Fibroblast of lung (primary cell): Measurements from ENCODE around the gene ATP7A. TPM values are rescaled to one million over a fixed set of nuclear protein-coding genes. Genes with fewer than 3 reads are reported as not detected.

Source experiments
- DNase-seq, 2 donors: peaks; one replicate each; pipeline versions ENCODE4 v3.0.0 to v3.0.0-alpha.2; 2010; ENCODE audit warnings: low read depth in 2 of 2
- H2AFZ ChIP-seq: 2 replicates; pipeline ENCODE4 v1.5.1; 2012; ENCODE audit warnings: low read length, control low read depth, inconsistent platforms
- H3K27ac ChIP-seq: 2 replicates; pipeline ENCODE4 v1.5.1; 2011; ENCODE audit warnings: low read length, control low read depth; ENCODE audit not compliant: insufficient read depth
- H3K27me3 ChIP-seq: 2 replicates; pipeline ENCODE4 v1.5.1; 2011; ENCODE audit warnings: mild to moderate bottlenecking, low read length; ENCODE audit not compliant: control insufficient read depth, insufficient read depth
- H3K36me3 ChIP-seq: 2 replicates; pipeline ENCODE4 v1.5.1; 2011; ENCODE audit warnings: low read length; ENCODE audit not compliant: control insufficient read depth, insufficient read depth
- H3K4me1 ChIP-seq: 2 replicates; pipeline ENCODE4 v1.5.1; 2011; ENCODE audit warnings: low read length; ENCODE audit not compliant: control insufficient read depth, insufficient read depth; ENCODE audit errors: extremely low read depth
- H3K4me2 ChIP-seq: 2 replicates; pipeline ENCODE4 v1.5.1; 2011; ENCODE audit warnings: low read length, control low read depth; ENCODE audit not compliant: insufficient read depth; ENCODE audit errors: extremely low read depth
- H3K4me3 ChIP-seq, 4 experiments: fragments of 200-600 bp in 1 of 4; sonication (generic) in 1 of 4; replicated peaks in 1 of 4; 2 replicates each; pipeline ENCODE4 v1.5.1; 2011 to 2016; ENCODE audit warnings: low read length in 4 of 4, low read depth in 3 of 4, mild to moderate bottlenecking in 3 of 4, control low read depth in 2 of 4, inconsistent platforms in 1 of 4, mixed read lengths in 1 of 4; ENCODE audit not compliant: insufficient read depth in 1 of 4; ENCODE audit errors: control extremely low read depth in 1 of 4
- H3K79me2 ChIP-seq: 2 replicates; pipeline ENCODE4 v1.5.1; 2012; ENCODE audit warnings: mild to moderate bottlenecking, low read length, inconsistent platforms; ENCODE audit not compliant: control insufficient read depth, insufficient read depth
- H3K9ac ChIP-seq: 2 replicates; pipeline ENCODE4 v1.5.1; 2011; ENCODE audit warnings: mild to moderate bottlenecking, low read length, control low read depth; ENCODE audit not compliant: insufficient read depth
- H3K9me3 ChIP-seq: 2 replicates; pipeline ENCODE4 v1.5.1; 2012; ENCODE audit warnings: low read depth, low read length; ENCODE audit not compliant: control insufficient read depth, insufficient read depth
- H4K20me1 ChIP-seq: 2 replicates; pipeline ENCODE4 v1.5.1; 2011; ENCODE audit warnings: low read length; ENCODE audit not compliant: control insufficient read depth, insufficient read depth; ENCODE audit errors: extremely low read depth
- CTCF ChIP-seq, 2 donors: IDR thresholded peaks in 1 of 2; conservative IDR thresholded peaks in 1 of 2; 1 replicate in 1 of 2; 2 replicates in 1 of 2; pipeline ENCODE4 v1.5.1; 2011 to 2012; ENCODE audit warnings: low read length in 2 of 2, control low read depth in 1 of 2, inconsistent platforms in 1 of 2, low read depth in 1 of 2, mild to moderate bottlenecking in 1 of 2
- EZH2 ChIP-seq: IDR thresholded peaks from 2 replicates; pipeline ENCODE4 v1.5.1; 2012; ENCODE audit warnings: low read length, control low read depth, mild to moderate bottlenecking; ENCODE audit errors: missing control alignments
- polyA plus RNA-seq, 2 donors: library from polyadenylated mRNA; depleted of rRNA in 1 of 2; stranded (reverse) in 1 of 2; unstranded in 1 of 2; fragments of >200 nt; gene quantifications; 2 replicates each; pipeline ENCODE4 v1.2.1, GENCODE V29; 2011 to 2012; ENCODE audit warnings: missing spikeins in 1 of 2
- total RNA-seq: library from RNA; depleted of rRNA; stranded (reverse); fragments of >200 nt; gene quantifications from 2 replicates; pipeline ENCODE4 v1.2.1, GENCODE V29; 2014

The ATP7A gene
- total and polyA plus RNA-seq, 2 donors (not counting 1 experiment from before 2014, with no cell fraction given): 12.2 to 18.3 TPM

GRCh38 chrX:77975755-77976154 lies 65.3 kb downstream of the ATP7A start:
- H3K27ac ChIP-seq: no peak overlapping the region
- H3K79me2 ChIP-seq: no peaks in the 10 kb centered on the region
- no peaks in the 10 kb centered on the region for H4K20me1 ChIP-seq
- no peak for TF ChIP-seq EZH2
- TF ChIP-seq CTCF (conservative IDR thresholded peaks at IDR 0.05 in 1 of 2, IDR thresholded peaks at IDR 0.05 in 1 of 2; ENCODE audit: low read depth in 1 of 2, low read length in 2 of 2): no peak
- H3K4me2 ChIP-seq: no peak overlapping the region
- no peaks in the 10 kb centered on the region for H3K36me3 ChIP-seq
- no peaks in the 10 kb centered on the region for H3K9me3 ChIP-seq
- H3K4me3 ChIP-seq: no peak overlapping the region
- H3K9ac ChIP-seq: no peak overlapping the region
- DNase-seq: peak; percentile 5 to 20
- H3K4me1 ChIP-seq: no peaks in the 10 kb centered on the region
- no peaks in the 10 kb centered on the region for H3K27me3 ChIP-seq
- H2AFZ ChIP-seq: no peak overlapping the region

GRCh38 chrX:77977095-77977494 lies 66.6 kb downstream of the ATP7A start:
- Histone ChIP-seq H3K4me1 (no peaks in the 10 kb centered on the region), H3K9ac (no peak overlapping the region), H3K27me3 (no peaks in the 10 kb centered on the region), H3K9me3 (no peaks in the 10 kb centered on the region), H3K4me3 (no peak overlapping the region), H3K27ac (no peak overlapping the region), H3K79me2 (no peaks in the 10 kb centered on the region), H3K4me2 (no peak overlapping the region), H4K20me1 (no peaks in the 10 kb centered on the region), H3K36me3 (no peaks in the 10 kb centered on the region), H2AFZ (no peak overlapping the region)
- no peak for DNase-seq
- TF ChIP-seq EZH2: no peak
- TF ChIP-seq CTCF (conservative IDR thresholded peaks at IDR 0.05 in 1 of 2, IDR thresholded peaks at IDR 0.05 in 1 of 2; ENCODE audit: low read depth in 1 of 2, low read length in 2 of 2): no peak

GRCh38 chrX:77977518-77977917 lies 67.0 kb downstream of the ATP7A start:
- Histone ChIP-seq H3K27me3 (no peaks in the 10 kb centered on the region), H3K9ac (no peak overlapping the region), H3K4me1 (no peaks in the 10 kb centered on the region), H3K79me2 (no peaks in the 10 kb centered on the region), H2AFZ (no peak overlapping the region), H3K4me3 (no peak overlapping the region), H3K9me3 (no peaks in the 10 kb centered on the region), H4K20me1 (no peaks in the 10 kb centered on the region), H3K4me2 (no peak overlapping the region), H3K27ac (no peak overlapping the region), H3K36me3 (no peaks in the 10 kb centered on the region)
- DNase-seq: no peak
- TF ChIP-seq CTCF (conservative IDR thresholded peaks at IDR 0.05 in 1 of 2, IDR thresholded peaks at IDR 0.05 in 1 of 2; ENCODE audit: low read depth in 1 of 2, low read length in 2 of 2) (no peak), EZH2 (no peak)
